ENCODE results near the gene FBXL5. TPM values are rescaled to one million over a fixed set of nuclear protein-coding genes. Genes with fewer than 3 reads are reported as not detected.

The FBXL5 gene
- total RNA-seq, 1 experiment from 2014 or later = 69.6 TPM

GRCh38 chr4:15592799-15593198 is 62.4 kb downstream of the FBXL5 start:
- no peak for TF ChIP-seq ZNF281 (CRISPR knock-in tag; IDR thresholded peaks at IDR 0.05)
- TF ChIP-seq ARID4B (CRISPR knock-in tag; IDR thresholded peaks at IDR 0.05; ENCODE audit: borderline replicate concordance) = no peak
- TF ChIP-seq NR1H2 (CRISPR knock-in tag; IDR thresholded peaks at IDR 0.05) = no peak
- no peak for TF ChIP-seq ZNF317 (CRISPR knock-in tag; IDR thresholded peaks at IDR 0.05; ENCODE audit: borderline replicate concordance, low read depth)
- no peak for TF ChIP-seq SOX15 (CRISPR knock-in tag; IDR thresholded peaks at IDR 0.05)
- no peak for TF ChIP-seq CBFB (CRISPR knock-in tag; IDR thresholded peaks at IDR 0.05; ENCODE audit: low read depth)
- no peak for TF ChIP-seq ZNF423 (CRISPR knock-in tag; IDR thresholded peaks at IDR 0.05)
- TF ChIP-seq ZNF396 (CRISPR knock-in tag; IDR thresholded peaks at IDR 0.05; ENCODE audit: borderline replicate concordance) = no peak
- no peak for TF ChIP-seq SMAD3 (CRISPR knock-in tag; IDR thresholded peaks at IDR 0.05; ENCODE audit: borderline replicate concordance)
- no peak for TF ChIP-seq RELA (CRISPR knock-in tag; IDR thresholded peaks at IDR 0.05; ENCODE audit: borderline replicate concordance)
- no peak for TF ChIP-seq FOXP1 (CRISPR knock-in tag; IDR thresholded peaks at IDR 0.05; ENCODE audit: borderline replicate concordance)
- POLR2A ChIA-PET = no interaction called here
- Mint-ChIP-seq H3K27me3 (ENCODE audit: low read depth) (no peaks in the 10 kb centered on the region), H3K4me1 (peaks cover 3% of the 10 kb centered on the region; the same call in 1 of the 2 replicates), H3K4me3 (no peak overlapping the region), H3K36me3 (peaks cover 1% of the 10 kb centered on the region), H3K27ac (no peak overlapping the region), H3K9me3 (peaks cover 1% of the 10 kb centered on the region)
- ATAC-seq = no peak
- CTCF ChIA-PET = no interaction called here
- no peak for DNase-seq (ENCODE audit: low spot score)

- no peaks in the 10 kb centered on the region for H3K27me3 Mint-ChIP-seq (ENCODE audit: low read depth)
- no peak overlapping the region for H3K27ac Mint-ChIP-seq
- POLR2A ChIA-PET = no interaction called here
- peaks cover 18% of the 10 kb centered on the region for H3K36me3 Mint-ChIP-seq
- H3K4me1 Mint-ChIP-seq = peaks cover 3% of the 10 kb centered on the region; the same call in 1 of the 2 replicates
- CTCF ChIA-PET = no interaction called here
- no peak overlapping the region for H3K4me3 Mint-ChIP-seq
- H3K9me3 Mint-ChIP-seq = peaks cover 14% of the 10 kb centered on the region
- ATAC-seq (no peak), DNase-seq (ENCODE audit: low spot score) (no peak)
- TF ChIP-seq OVOL2 (CRISPR knock-in tag; IDR thresholded peaks at IDR 0.05; ENCODE audit: borderline replicate concordance) (no peak), ZNF219 (CRISPR knock-in tag; IDR thresholded peaks at IDR 0.05; ENCODE audit: borderline replicate concordance) (no peak), JAZF1 (CRISPR knock-in tag; IDR thresholded peaks at IDR 0.05) (no peak), ZNF423 (CRISPR knock-in tag; IDR thresholded peaks at IDR 0.05) (no peak), NFYB (CRISPR knock-in tag; conservative IDR thresholded peaks at IDR 0.05; ENCODE audit: low read depth) (no peak), ATF6 (CRISPR knock-in tag; IDR thresholded peaks at IDR 0.05) (no peak), ZNF416 (CRISPR knock-in tag; IDR thresholded peaks at IDR 0.05) (no peak), SMAD3 (CRISPR knock-in tag; IDR thresholded peaks at IDR 0.05; ENCODE audit: borderline replicate concordance) (no peak), IRF1 (CRISPR knock-in tag; IDR thresholded peaks at IDR 0.05) (no peak), ZMAT4 (CRISPR knock-in tag; IDR thresholded peaks at IDR 0.05) (no peak), CTCF (IDR thresholded peaks at IDR 0.05) (no peak), ATF2 (CRISPR knock-in tag; IDR thresholded peaks at IDR 0.05; ENCODE audit: borderline replicate concordance, low read depth) (no peak)
These were observed 67.5 kb downstream of the FBXL5 start for GRCh38 chr4:15587649-15588048.
